ENCODE measurements around the gene GZMH.

DNA sequence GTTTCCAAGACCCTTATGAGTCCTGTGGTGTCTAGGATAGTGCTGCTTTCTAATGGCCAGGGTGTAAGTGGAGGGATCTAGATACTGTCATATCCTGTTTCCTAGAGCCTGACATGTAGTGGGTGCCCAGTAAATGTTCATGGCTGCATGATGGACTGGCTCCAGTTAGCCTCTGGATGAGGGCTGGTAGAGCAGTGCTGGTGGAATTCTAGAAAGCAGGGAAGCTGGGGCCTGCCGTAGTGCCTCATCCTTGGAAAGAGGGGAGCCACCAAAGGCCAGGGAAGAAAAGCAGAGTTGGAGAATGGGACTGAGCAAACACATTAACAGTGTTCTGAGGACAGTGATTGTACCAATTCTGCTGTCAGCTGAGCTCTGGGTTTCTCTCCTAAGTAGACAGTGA lies 23.9 kb upstream of the GZMH start:
- TF ChIP-seq, protein P1, sequence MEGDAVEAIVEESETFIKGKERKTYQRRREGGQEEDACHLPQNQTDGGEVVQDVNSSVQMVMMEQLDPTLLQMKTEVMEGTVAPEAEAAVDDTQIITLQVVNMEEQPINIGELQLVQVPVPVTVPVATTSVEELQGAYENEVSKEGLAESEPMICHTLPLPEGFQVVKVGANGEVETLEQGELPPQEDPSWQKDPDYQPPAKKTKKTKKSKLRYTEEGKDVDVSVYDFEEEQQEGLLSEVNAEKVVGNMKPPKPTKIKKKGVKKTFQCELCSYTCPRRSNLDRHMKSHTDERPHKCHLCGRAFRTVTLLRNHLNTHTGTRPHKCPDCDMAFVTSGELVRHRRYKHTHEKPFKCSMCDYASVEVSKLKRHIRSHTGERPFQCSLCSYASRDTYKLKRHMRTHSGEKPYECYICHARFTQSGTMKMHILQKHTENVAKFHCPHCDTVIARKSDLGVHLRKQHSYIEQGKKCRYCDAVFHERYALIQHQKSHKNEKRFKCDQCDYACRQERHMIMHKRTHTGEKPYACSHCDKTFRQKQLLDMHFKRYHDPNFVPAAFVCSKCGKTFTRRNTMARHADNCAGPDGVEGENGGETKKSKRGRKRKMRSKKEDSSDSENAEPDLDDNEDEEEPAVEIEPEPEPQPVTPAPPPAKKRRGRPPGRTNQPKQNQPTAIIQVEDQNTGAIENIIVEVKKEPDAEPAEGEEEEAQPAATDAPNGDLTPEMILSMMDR (IDR thresholded peaks at IDR 0.05), result no peak
- TF ChIP-seq POLR2A (IDR thresholded peaks at IDR 0.05), result no peak
- no peak for TF ChIP-seq EP300 (IDR thresholded peaks at IDR 0.05)

Data from ovary (tissue), 3 donors.